ENCODE data around the gene ZDHHC14.

GRCh38 chr6:157539421-157539822, 158.4 kb downstream of the ZDHHC14 start:
- TF ChIP-seq POLR2A (IDR thresholded peaks at IDR 0.05) (no peak), CTCF (IDR thresholded peaks at IDR 0.05) (no peak), EP300 (IDR thresholded peaks at IDR 0.05) (no peak), POLR2AphosphoS5 (IDR thresholded peaks at IDR 0.05) (no peak)
